Measurements from ENCODE around the gene MIF4GD.
A peak's percentile ranks its signal among the peaks of the same experiment; 100 is the strongest.

MIF4GD gene

DNA sequence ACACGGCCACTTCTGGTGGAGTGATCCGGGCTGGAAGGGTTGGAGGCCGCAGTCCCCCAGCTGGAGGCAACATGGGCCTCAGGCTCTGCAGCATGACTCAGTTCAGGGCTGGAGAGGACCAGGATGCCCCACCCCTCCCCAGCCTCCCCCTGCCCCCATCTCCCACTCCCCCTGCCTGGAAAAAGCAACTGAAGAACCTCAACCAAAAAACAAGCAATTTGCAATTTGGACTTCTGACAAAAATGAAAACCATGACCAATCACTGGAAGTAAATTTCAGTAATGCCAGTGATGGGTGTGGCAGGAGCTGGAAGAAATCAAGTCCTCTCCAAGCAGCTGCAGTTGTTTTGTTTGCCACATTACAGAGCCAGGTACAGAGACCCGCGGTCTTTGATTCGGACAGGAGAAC lies 6.6 kb upstream of the MIF4GD start:
- Mint-ChIP-seq H3K9me3 (no peaks in the 10 kb centered on the region), H3K4me1 (peaks cover 6% of the 10 kb centered on the region), H3K4me3 (no peak overlapping the region), H3K27ac (no peak overlapping the region), H3K27me3 (ENCODE audit: low read depth) (no peaks in the 10 kb centered on the region), H3K36me3 (ENCODE audit: low read depth) (peaks cover 3% of the 10 kb centered on the region)
- TF ChIP-seq, protein P1, sequence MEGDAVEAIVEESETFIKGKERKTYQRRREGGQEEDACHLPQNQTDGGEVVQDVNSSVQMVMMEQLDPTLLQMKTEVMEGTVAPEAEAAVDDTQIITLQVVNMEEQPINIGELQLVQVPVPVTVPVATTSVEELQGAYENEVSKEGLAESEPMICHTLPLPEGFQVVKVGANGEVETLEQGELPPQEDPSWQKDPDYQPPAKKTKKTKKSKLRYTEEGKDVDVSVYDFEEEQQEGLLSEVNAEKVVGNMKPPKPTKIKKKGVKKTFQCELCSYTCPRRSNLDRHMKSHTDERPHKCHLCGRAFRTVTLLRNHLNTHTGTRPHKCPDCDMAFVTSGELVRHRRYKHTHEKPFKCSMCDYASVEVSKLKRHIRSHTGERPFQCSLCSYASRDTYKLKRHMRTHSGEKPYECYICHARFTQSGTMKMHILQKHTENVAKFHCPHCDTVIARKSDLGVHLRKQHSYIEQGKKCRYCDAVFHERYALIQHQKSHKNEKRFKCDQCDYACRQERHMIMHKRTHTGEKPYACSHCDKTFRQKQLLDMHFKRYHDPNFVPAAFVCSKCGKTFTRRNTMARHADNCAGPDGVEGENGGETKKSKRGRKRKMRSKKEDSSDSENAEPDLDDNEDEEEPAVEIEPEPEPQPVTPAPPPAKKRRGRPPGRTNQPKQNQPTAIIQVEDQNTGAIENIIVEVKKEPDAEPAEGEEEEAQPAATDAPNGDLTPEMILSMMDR (IDR thresholded peaks at IDR 0.05; ENCODE audit: unreplicated experiment in 3 of 3), result no peak

DNA sequence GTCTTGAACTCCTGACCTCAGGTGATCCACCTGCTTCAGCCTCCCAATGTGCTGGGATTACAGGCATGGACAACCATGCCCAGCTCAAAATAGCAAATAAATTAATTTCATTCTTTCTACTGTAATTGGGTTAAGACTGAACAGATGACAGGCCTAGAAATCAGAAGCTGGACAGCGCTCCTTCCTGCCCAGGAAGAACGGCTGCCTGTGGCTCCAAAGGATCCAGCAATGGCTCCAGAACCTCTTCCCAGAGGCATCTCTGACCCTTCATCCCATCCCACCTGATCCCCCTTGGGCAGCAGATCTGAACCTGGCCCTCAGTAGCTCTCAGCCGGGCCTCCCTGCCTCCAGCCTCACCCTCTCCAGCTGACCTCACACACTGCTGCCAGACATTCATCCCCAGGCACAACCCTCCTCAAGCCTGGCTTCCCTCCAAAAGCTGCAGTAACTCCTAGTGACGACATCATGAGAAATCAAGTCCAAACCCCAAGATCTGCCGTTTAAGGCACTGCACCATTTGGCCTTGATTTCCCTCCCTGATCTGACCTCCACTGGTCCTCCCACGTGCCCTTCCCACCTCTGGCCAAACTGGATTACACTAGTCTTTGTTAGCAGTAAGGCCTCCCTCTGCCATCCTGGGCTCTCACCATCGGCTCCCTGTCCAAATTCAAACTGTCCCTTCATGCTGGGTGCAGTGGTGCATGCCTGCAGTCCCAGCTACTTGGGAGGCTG lies 3.1 kb upstream of the MIF4GD start:
- peaks cover 2% of the 10 kb centered on the region for H3K27me3 Mint-ChIP-seq (ENCODE audit: low read depth)
- H3K27ac Mint-ChIP-seq, result no peak overlapping the region
- H3K4me1 Mint-ChIP-seq, result peaks cover 19% of the 10 kb centered on the region
- H3K4me3 Mint-ChIP-seq, result peak overlapping the region; percentile 49 to 75 (median 56)
- no peaks in the 10 kb centered on the region for H3K9me3 Mint-ChIP-seq
- H3K36me3 Mint-ChIP-seq (ENCODE audit: low read depth), result no peaks in the 10 kb centered on the region
- TF ChIP-seq, protein P1 (IDR thresholded peaks at IDR 0.05; ENCODE audit: unreplicated experiment in 3 of 3), result no peak

- Mint-ChIP-seq H3K9me3 (no peaks in the 10 kb centered on the region), H3K27me3 (ENCODE audit: low read depth) (peaks cover 6% of the 10 kb centered on the region), H3K27ac (peak overlapping the region in 1 of 3 experiments; percentile 30), H3K36me3 (ENCODE audit: low read depth) (no peaks in the 10 kb centered on the region), H3K4me3 (peak overlapping the region; percentile 72 to 79 (median 79)), H3K4me1 (peaks cover 23% of the 10 kb centered on the region)
- TF ChIP-seq, protein P1 (IDR thresholded peaks at IDR 0.05; ENCODE audit: unreplicated experiment in 3 of 3), result no peak
Observed at GRCh38 chr17:75272848-75273184, 1.8 kb upstream of the MIF4GD start.

GRCh38 chr17:75271955-75272847 lies 1.2 kb upstream of the MIF4GD start:
- TF ChIP-seq, protein P1 (IDR thresholded peaks at IDR 0.05; ENCODE audit: unreplicated experiment in 3 of 3), result no peak
- no peaks in the 10 kb centered on the region for H3K9me3 Mint-ChIP-seq
- peak overlapping the region in 1 of 3 experiments; percentile 30 for H3K27ac Mint-ChIP-seq
- peaks cover under 1% of the 10 kb centered on the region for H3K36me3 Mint-ChIP-seq (ENCODE audit: low read depth)
- peak overlapping the region; percentile 73 to 84 (median 79) for H3K4me3 Mint-ChIP-seq
- H3K4me1 Mint-ChIP-seq, result peaks cover 23% of the 10 kb centered on the region
- peaks cover 7% of the 10 kb centered on the region for H3K27me3 Mint-ChIP-seq (ENCODE audit: low read depth)

DNA sequence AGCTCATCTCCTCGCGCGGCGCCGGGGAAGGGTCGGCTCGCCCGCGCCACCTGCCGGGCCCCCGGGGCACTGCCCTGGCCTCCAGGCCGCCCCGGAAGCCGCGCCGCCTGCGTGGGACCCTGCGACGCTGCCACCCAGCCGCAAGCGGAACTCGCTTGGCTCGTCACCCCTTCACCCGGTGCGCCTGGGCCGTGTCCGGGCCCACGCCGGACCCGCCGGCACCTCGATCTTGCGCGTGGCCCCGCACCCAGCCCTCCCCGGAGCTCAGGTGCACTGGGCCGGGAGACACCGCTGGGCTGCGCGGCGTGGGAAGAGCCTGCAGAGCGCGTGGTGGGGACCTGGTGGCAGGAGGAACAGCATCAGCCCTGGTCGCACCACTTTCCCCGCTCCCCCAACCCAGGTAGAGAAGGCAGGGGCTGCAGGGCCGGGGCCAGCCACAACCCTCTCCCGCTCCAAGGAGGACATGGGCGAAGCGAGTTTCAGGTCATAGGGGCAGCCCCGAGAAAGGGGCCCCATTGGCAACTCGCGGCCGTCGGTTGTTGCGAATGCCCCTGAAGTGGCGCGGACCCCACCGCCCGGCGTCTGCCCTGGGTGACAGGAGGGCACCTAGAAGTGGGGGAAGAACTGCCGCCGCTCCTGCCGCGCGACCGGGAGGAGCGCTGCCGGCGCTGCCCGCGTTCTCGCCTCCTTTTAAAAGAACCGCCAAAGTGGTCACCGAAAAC lies 363 bp upstream of the MIF4GD start:
- Mint-ChIP-seq H3K27me3 (ENCODE audit: low read depth) (peaks cover 7% of the 10 kb centered on the region), H3K36me3 (ENCODE audit: low read depth) (peaks cover 6% of the 10 kb centered on the region), H3K4me3 (peak overlapping the region; percentile 73 to 84 (median 79)), H3K9me3 (no peaks in the 10 kb centered on the region), H3K4me1 (peaks cover 28% of the 10 kb centered on the region), H3K27ac (no peak overlapping the region)
- TF ChIP-seq, protein P1 (IDR thresholded peaks at IDR 0.05; ENCODE audit: unreplicated experiment in 3 of 3), result peak; percentile 71 to 80 (median 78)

Data from nephron (organoid).